GM18498 (cell line): ENCODE measurements around the gene GRIN2C.
"Not testable (repeated sequence)": the region's sequence is repeated elsewhere in the genome, so short reads cannot be mapped to it uniquely, and the experiment has no call there.

Experiments
- ATAC-seq: cut with Tn5 transposase; IDR thresholded peaks from one replicate; pipeline ENCODE4 v1.9.1; 2021; ENCODE audit warnings: mild to moderate bottlenecking, moderate library complexity; ENCODE audit not compliant: unreplicated experiment

GRIN2C gene

GRCh38 chr17:74859459-74860228 lies at the start of gene GRIN2C:
GRIN2C (minus strand) TSS chr17:74859885; CDS start chr17:74855092, 4,793 bp downstream.
- ATAC-seq, result no peak

- ATAC-seq, result not testable (repeated sequence)
Observed at GRCh38 chr17:74909097-74909496, 49.4 kb upstream of the GRIN2C start.

GRCh38 chr17:74907012-74907411 lies 47.3 kb upstream of the GRIN2C start:
- no peak for ATAC-seq

- not testable (repeated sequence) for ATAC-seq
Observed at GRCh38 chr17:74906214-74906793, 46.6 kb upstream of the GRIN2C start.

- ATAC-seq, result no peak
Observed at GRCh38 chr17:74904687-74905409, 45.2 kb upstream of the GRIN2C start.

- ATAC-seq, result no peak
Observed at GRCh38 chr17:74903671-74904070, 44.0 kb upstream of the GRIN2C start.

- no peak for ATAC-seq
Observed at GRCh38 chr17:74903034-74903433, 43.3 kb upstream of the GRIN2C start.

GRCh38 chr17:74901353-74902135 lies 41.9 kb upstream of the GRIN2C start:
- no peak for ATAC-seq

- no peak for ATAC-seq
Observed at GRCh38 chr17:74900208-74900607, 40.5 kb upstream of the GRIN2C start.

GRCh38 chr17:74898376-74898946 lies 38.8 kb upstream of the GRIN2C start:
- no peak for ATAC-seq

- no peak for ATAC-seq
Observed at GRCh38 chr17:74893936-74894671, 34.4 kb upstream of the GRIN2C start.

GRCh38 chr17:74892974-74893911 lies 33.6 kb upstream of the GRIN2C start, which contains the start of gene FADS6:
FADS6 (minus strand) TSS chr17:74893633; CDS start chr17:74893595, 38 bp downstream.
- no peak for ATAC-seq

GRCh38 chr17:74892013-74892841 lies 32.5 kb upstream of the GRIN2C start:
- ATAC-seq, result no peak

GRCh38 chr17:74890554-74890953 lies 30.9 kb upstream of the GRIN2C start:
- ATAC-seq, result no peak

- ATAC-seq, result no peak
Observed at GRCh38 chr17:74888469-74888868, 28.8 kb upstream of the GRIN2C start.

- ATAC-seq, result no peak
Observed at GRCh38 chr17:74883241-74883745, 23.6 kb upstream of the GRIN2C start.

- no peak for ATAC-seq
Observed at GRCh38 chr17:74882517-74883240, 23.0 kb upstream of the GRIN2C start.
